Endothelial cell of umbilical vein (primary cell): ENCODE results near the gene NHS. TPM values are rescaled to one million over a fixed set of nuclear protein-coding genes. Genes with fewer than 3 reads are reported as not detected.

Experiments
- BruUV-seq: library from RNA; stranded (reverse); fragments of 400-500 nt; replicated peaks from 2 replicates; lab custom pipeline; 2021; lab: Mats Ljungman, UMichigan
- CTCF ChIA-PET: fragments of 300-600, 350-600 bp; sonication (Branson Sonifier 250); formaldehyde crosslinking; loops from one replicate; lab custom pipeline; 2021; ENCODE audit warnings: antibody characterized with exemption, inconsistent platforms; lab: Charles Lee
- POLR2A ChIA-PET: fragments of 300-600, 350-600 bp; sonication (Branson Sonifier 250); formaldehyde crosslinking; loops from one replicate; lab custom pipeline; 2021; ENCODE audit warnings: antibody characterized with exemption, inconsistent platforms; lab: Charles Lee
- DNase-seq: peaks from one replicate; pipeline ENCODE4 v3.0.0-alpha.2; 2011; ENCODE audit warnings: low read depth, low spot score
- FAIRE-seq: peaks from 2 replicates; lab custom pipeline; 2011; peaks lifted over from hg19 to GRCh38; lab: Jason Lieb, UNC
- H2AFZ ChIP-seq: 2 replicates; pipeline ENCODE4 v1.6.0; 2012; ENCODE audit warnings: low read depth, low read length, control low read depth, inconsistent platforms
- H3K27ac ChIP-seq: 2 replicates; pipeline ENCODE4 v1.5.1; 2011; ENCODE audit warnings: low read depth, mild to moderate bottlenecking, control low read depth, low read length, moderate library complexity; ENCODE audit not compliant: insufficient read depth
- H3K27me3 ChIP-seq, 2 experiments: 2 replicates each; pipeline versions ENCODE4 v1.6.0 to v1.6.1; 2011; ENCODE audit warnings: low read length in 2 of 2, mixed read lengths in 1 of 2; ENCODE audit not compliant: control insufficient read depth in 2 of 2, insufficient read depth in 2 of 2
- H3K36me3 ChIP-seq, 2 experiments: 2 replicates in 1 of 2; 3 replicates in 1 of 2; pipeline ENCODE4 v1.5.1; 2011; ENCODE audit warnings: low read length in 2 of 2, mild to moderate bottlenecking in 1 of 2, moderate library complexity in 1 of 2; ENCODE audit not compliant: control insufficient read depth in 2 of 2, insufficient read depth in 2 of 2; ENCODE audit errors: extremely low read depth in 1 of 2
- H3K4me1 ChIP-seq: 3 replicates; pipeline ENCODE4 v1.5.1; 2011; ENCODE audit warnings: mild to moderate bottlenecking, low read length; ENCODE audit not compliant: control insufficient read depth, insufficient read depth; ENCODE audit errors: extremely low read depth
- H3K4me2 ChIP-seq: 2 replicates; pipeline ENCODE4 v1.6.1; 2011; ENCODE audit warnings: low read length, control low read depth, mixed read lengths; ENCODE audit not compliant: insufficient read depth
- H3K4me3 ChIP-seq, 3 experiments: fragments of 200-600 bp in 1 of 3; sonication (generic), shearing (Covaris generic) in 1 of 3; replicated peaks in 1 of 3; 2 replicates each; pipeline ENCODE4 v1.5.1; 2011 to 2016; ENCODE audit warnings: control low read depth in 3 of 3, low read length in 3 of 3, mild to moderate bottlenecking in 2 of 3, inconsistent platforms in 1 of 3, low read depth in 1 of 3, moderate library complexity in 1 of 3; ENCODE audit not compliant: insufficient read depth in 1 of 3
- H3K79me2 ChIP-seq: 2 replicates; pipeline ENCODE4 v1.6.0; 2012; ENCODE audit warnings: low read length, inconsistent platforms; ENCODE audit not compliant: control insufficient read depth, insufficient read depth
- H3K9ac ChIP-seq: replicated peaks from 2 replicates; pipeline ENCODE3; 2011; ENCODE audit warnings: low read length, control low read depth; ENCODE audit not compliant: insufficient read depth; ENCODE audit errors: extremely low read depth
- H3K9me1 ChIP-seq: replicated peaks from 3 replicates; pipeline ENCODE4 v1.6.0; 2011; ENCODE audit warnings: mild to moderate bottlenecking, low read length; ENCODE audit not compliant: control insufficient read depth, insufficient read depth; ENCODE audit errors: extremely low read depth
- H3K9me3 ChIP-seq: replicated peaks from 2 replicates; pipeline ENCODE4 v1.5.1; 2012; ENCODE audit warnings: low read length, inconsistent platforms; ENCODE audit not compliant: control insufficient read depth, insufficient read depth
- H4K20me1 ChIP-seq: replicated peaks from 2 replicates; pipeline ENCODE3; 2011; ENCODE audit warnings: mild to moderate bottlenecking, low read length; ENCODE audit not compliant: control insufficient read depth, insufficient read depth; ENCODE audit errors: extremely low read depth
- CTCF ChIP-seq, 2 donors: IDR thresholded peaks; 1 replicate in 1 of 2; 2 replicates in 1 of 2; pipeline ENCODE4 v1.5.1; 2011; ENCODE audit warnings: low read length in 2 of 2, mild to moderate bottlenecking in 2 of 2, moderate library complexity in 2 of 2, control low read depth in 1 of 2, inconsistent platforms in 1 of 2, low read depth in 1 of 2; ENCODE audit not compliant: insufficient read depth in 1 of 2; ENCODE audit errors: extremely low read depth in 1 of 2
- EZH2 ChIP-seq: IDR thresholded peaks from 2 replicates; pipeline ENCODE4 v1.6.1; 2012; ENCODE audit warnings: borderline replicate concordance, low read depth, mild to moderate bottlenecking, moderate library complexity, low read length, inconsistent platforms; ENCODE audit not compliant: severe bottlenecking
- FOS ChIP-seq: IDR thresholded peaks from 2 replicates; pipeline ENCODE4 v1.6.1; 2011; ENCODE audit warnings: mild to moderate bottlenecking, low read length, moderate library complexity, borderline replicate concordance; ENCODE audit not compliant: insufficient read depth
- GATA2 ChIP-seq: IDR thresholded peaks from 2 replicates; pipeline ENCODE4 v1.7.0; 2011; ENCODE audit warnings: low read depth, mild to moderate bottlenecking, moderate library complexity, mixed read lengths, low read length; ENCODE audit not compliant: insufficient read length, insufficient read depth
- JUN ChIP-seq: IDR thresholded peaks from 2 replicates; pipeline ENCODE4 v1.6.1; 2011; ENCODE audit warnings: borderline replicate concordance, low read depth; ENCODE audit not compliant: insufficient read length, insufficient read depth
- MAX ChIP-seq: IDR thresholded peaks from 2 replicates; pipeline ENCODE4 v1.6.1; 2011; ENCODE audit not compliant: insufficient read depth, insufficient read length
- MYC ChIP-seq: IDR thresholded peaks from one replicate; pipeline ENCODE4 v1.6.1; 2011; ENCODE audit warnings: mild to moderate bottlenecking, low read depth, low read length
- POLR2A ChIP-seq: IDR thresholded peaks from 2 replicates; pipeline ENCODE4 v1.6.1; 2012; ENCODE audit warnings: low read depth, mild to moderate bottlenecking, control low read depth, low read length
- POLR2AphosphoS5 ChIP-seq: IDR thresholded peaks from 2 replicates; pipeline ENCODE4 v1.6.1; 2012; ENCODE audit warnings: low read depth, mild to moderate bottlenecking, control low read depth, low read length, moderate library complexity; ENCODE audit not compliant: insufficient read depth
- dilution Hi-C: fragments of 300-500 bp; cut with MboI; formaldehyde crosslinking; loops from one replicate; pipeline ENCODE4 v1.15.0; 2019; ENCODE audit warnings: low sequenced_read_pairs; ENCODE audit not compliant: extremely low pct_ligation_motif_present
- intact Hi-C: fragments of 100-400 bp; cut with micrococcal nuclease; formaldehyde crosslinking; loops from one replicate; pipeline ENCODE4 v1.10.0; 2022
- polyA plus RNA-seq, 4 experiments: library from polyadenylated mRNA; depleted of rRNA in 3 of 4; stranded (reverse) in 3 of 4; unstranded in 1 of 4; fragments of >200 nt; gene quantifications; 2 replicates each; pipeline versions ENCODE4 v1.2.1 to v1.2.3, GENCODE V29; 2011 to 2012; ENCODE audit warnings: missing spikeins in 1 of 4
- total RNA-seq: library from RNA; stranded (reverse); gene quantifications from 2 replicates; pipeline ENCODE4 v1.2.3, GENCODE V29; 2021

NHS gene
- total and polyA plus RNA-seq, 2 donors (not counting 3 experiments of a cell fraction or from before 2014, with no cell fraction given): 0.07 to 0.46 TPM

- TF ChIP-seq POLR2AphosphoS5 (no peak), JUN (no peak), GATA2 (no peak), EZH2 (no peak)
- peaks cover 10 to 18% of the 10 kb centered on the region in 2 experiments for H3K27me3 ChIP-seq
- ChIA-PET POLR2A (no interaction called here), CTCF (interaction anchor here (2.4 kb wide), 1 partner anchor 12 kb away, joined by 10 read pairs; no protein-coding TSS in a partner anchor)
- no peaks in the 10 kb centered on the region for H4K20me1 ChIP-seq
- dilution Hi-C loops (no loop called here), intact Hi-C loops (no loop called here)
- H3K4me1 ChIP-seq: peaks cover 7% of the 10 kb centered on the region
- no peak overlapping the region for H3K27ac ChIP-seq
- no peak overlapping the region for H3K4me3 ChIP-seq
- FAIRE-seq (no peak), DNase-seq (no peak)
- no peak overlapping the region for H3K4me2 ChIP-seq
- H3K36me3 ChIP-seq: no peaks in the 10 kb centered on the region
- H3K79me2 ChIP-seq: no peaks in the 10 kb centered on the region
- no peak overlapping the region for H3K9ac ChIP-seq
- BruUV-seq: no TSS peak
- no peaks in the 10 kb centered on the region for H3K9me1 ChIP-seq
- no peaks in the 10 kb centered on the region for H3K9me3 ChIP-seq
- H2AFZ ChIP-seq: no peak overlapping the region
Observed at GRCh38 chrX:17579026-17579425, 204.0 kb downstream of the NHS start.

GRCh38 chrX:17580539-17581152 lies 205.6 kb downstream of the NHS start:
- dilution Hi-C loops (no loop called here), intact Hi-C loops (no loop called here)
- Histone ChIP-seq H3K9ac (no peak overlapping the region), H3K27ac (no peak overlapping the region), H3K4me2 (no peak overlapping the region), H3K4me3 (no peak overlapping the region), H3K36me3 (no peaks in the 10 kb centered on the region), H4K20me1 (no peaks in the 10 kb centered on the region), H3K27me3 (peaks cover 10 to 18% of the 10 kb centered on the region in 2 experiments), H2AFZ (no peak overlapping the region), H3K9me3 (no peaks in the 10 kb centered on the region), H3K79me2 (no peaks in the 10 kb centered on the region), H3K9me1 (no peaks in the 10 kb centered on the region), H3K4me1 (peaks cover 7% of the 10 kb centered on the region)
- POLR2A ChIA-PET: no interaction called here
- TF ChIP-seq POLR2A (no peak), MYC (no peak), POLR2AphosphoS5 (no peak), CTCF (IDR thresholded peaks at IDR 0.05; ENCODE audit: extremely low read depth in 1 of 2, insufficient read depth in 1 of 2, low read depth in 1 of 2, low read length in 2 of 2) (no peak), EZH2 (no peak), FOS (no peak), JUN (no peak), GATA2 (no peak), MAX (no peak)
- BruUV-seq: no TSS peak
- CTCF ChIA-PET: interaction anchor here (0.9 to 2.4 kb wide), 2 partner anchors 11 to 13 kb away, joined by 4 to 10 read pairs; no protein-coding TSS in a partner anchor
- DNase-seq: peak; percentile 39
- peak; percentile 71 for FAIRE-seq
